ENCODE data around the gene SLAMF7. TPM values are rescaled to one million over a fixed set of nuclear protein-coding genes. Genes with fewer than 3 reads are reported as not detected.
"Not testable (repeated sequence)": the region's sequence is repeated elsewhere in the genome, so short reads cannot be mapped to it uniquely, and the experiment has no call there.

Gene SLAMF7, protein sequence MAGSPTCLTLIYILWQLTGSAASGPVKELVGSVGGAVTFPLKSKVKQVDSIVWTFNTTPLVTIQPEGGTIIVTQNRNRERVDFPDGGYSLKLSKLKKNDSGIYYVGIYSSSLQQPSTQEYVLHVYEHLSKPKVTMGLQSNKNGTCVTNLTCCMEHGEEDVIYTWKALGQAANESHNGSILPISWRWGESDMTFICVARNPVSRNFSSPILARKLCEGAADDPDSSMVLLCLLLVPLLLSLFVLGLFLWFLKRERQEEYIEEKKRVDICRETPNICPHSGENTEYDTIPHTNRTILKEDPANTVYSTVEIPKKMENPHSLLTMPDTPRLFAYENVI
- total RNA-seq = not detected

DNA sequence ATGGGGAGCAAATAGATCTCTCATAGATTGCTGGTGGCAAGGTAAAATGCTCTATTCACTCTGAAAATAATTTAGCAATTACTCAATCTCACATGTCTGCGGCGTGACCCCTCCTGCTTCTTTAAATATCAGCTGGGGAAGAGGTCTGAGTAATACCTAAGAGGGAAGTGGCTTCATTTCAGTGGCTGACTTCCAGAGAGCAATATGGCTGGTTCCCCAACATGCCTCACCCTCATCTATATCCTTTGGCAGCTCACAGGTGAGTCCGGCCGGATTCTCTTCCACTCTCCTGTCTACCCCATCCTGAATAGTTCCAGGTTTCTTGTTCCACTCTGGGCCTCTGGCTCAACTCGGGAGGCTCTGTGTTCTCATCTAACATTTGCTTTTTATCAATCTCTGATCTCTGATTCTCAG is at the start of gene SLAMF7:
Gene SLAMF7 (plus strand): TSS at position 150 of the 414 bp plus-strand sequence. CDS start 55 bp downstream, at position 205.
- intact Hi-C loops (cut with DNase I) = no loop called here
- Histone ChIP-seq H3K9me3 (peaks cover 0 to 6% of the 10 kb centered on the region in 2 donors), H3K4me1 (no peaks in the 10 kb centered on the region), H3K27ac (no peak within 1 kb of the TSS), H3K27me3 (no peaks in the 10 kb centered on the region), H3K4me3 (no peak within 1 kb of the TSS), H3K36me3 (no peaks in the 10 kb centered on the region)
- no peak for DNase-seq (ENCODE audit: low spot score in 2 of 2)
- TF ChIP-seq, protein P1, sequence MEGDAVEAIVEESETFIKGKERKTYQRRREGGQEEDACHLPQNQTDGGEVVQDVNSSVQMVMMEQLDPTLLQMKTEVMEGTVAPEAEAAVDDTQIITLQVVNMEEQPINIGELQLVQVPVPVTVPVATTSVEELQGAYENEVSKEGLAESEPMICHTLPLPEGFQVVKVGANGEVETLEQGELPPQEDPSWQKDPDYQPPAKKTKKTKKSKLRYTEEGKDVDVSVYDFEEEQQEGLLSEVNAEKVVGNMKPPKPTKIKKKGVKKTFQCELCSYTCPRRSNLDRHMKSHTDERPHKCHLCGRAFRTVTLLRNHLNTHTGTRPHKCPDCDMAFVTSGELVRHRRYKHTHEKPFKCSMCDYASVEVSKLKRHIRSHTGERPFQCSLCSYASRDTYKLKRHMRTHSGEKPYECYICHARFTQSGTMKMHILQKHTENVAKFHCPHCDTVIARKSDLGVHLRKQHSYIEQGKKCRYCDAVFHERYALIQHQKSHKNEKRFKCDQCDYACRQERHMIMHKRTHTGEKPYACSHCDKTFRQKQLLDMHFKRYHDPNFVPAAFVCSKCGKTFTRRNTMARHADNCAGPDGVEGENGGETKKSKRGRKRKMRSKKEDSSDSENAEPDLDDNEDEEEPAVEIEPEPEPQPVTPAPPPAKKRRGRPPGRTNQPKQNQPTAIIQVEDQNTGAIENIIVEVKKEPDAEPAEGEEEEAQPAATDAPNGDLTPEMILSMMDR (IDR thresholded peaks at IDR 0.05) = no peak

DNA sequence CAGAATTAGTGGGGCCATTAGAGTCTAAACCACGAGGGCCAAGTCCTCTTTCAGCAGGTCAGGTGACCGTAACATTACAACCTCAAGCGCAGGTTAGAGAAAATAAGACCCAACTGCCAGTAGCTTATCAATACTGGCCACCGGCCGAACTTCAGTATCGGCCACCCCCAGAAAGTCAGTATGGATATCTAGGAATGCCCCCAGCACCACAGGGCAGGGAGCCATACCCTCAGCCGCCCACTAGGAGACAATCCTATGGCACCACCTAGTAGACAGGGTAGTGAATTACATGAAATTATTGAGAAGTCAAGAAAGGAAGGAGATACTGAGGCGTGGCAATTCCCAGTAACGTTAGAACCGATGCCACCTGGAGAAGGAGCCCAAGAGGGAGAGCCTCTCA is 46.7 kb upstream of the SLAMF7 start:
- H3K27ac ChIP-seq; H3K36me3 ChIP-seq; H3K27me3 ChIP-seq; intact Hi-C loops (cut with DNase I); DNase-seq (ENCODE audit: low spot score in 2 of 2); H3K4me3 ChIP-seq; H3K4me1 ChIP-seq; H3K9me3 ChIP-seq: not testable (repeated sequence)

DNA sequence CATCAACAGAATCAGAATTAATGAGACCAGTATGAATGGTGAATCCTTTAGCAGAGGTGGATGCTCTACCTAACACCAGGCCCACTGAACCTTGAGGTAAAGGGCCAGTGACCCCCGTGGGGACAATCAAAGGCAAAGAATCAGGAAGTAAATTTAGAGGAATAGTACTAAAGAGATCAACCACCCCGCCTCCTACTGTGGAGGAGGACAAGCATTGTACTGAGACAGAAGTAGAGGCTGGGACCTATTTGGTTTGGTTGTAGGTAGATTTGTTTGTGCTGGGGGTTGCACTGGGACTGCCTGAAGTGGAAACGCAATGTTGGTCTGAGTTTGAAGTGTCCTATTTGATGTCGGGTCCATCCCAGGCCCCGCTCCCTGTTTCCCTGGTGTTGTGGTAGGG is 36.9 kb upstream of the SLAMF7 start:
- no peak overlapping the region for H3K27ac ChIP-seq
- no peaks in the 10 kb centered on the region for H3K36me3 ChIP-seq
- no peak for DNase-seq (ENCODE audit: low spot score in 2 of 2)
- no peaks in the 10 kb centered on the region for H3K4me1 ChIP-seq
- no peaks in the 10 kb centered on the region for H3K27me3 ChIP-seq
- H3K9me3 ChIP-seq = no peaks in the 10 kb centered on the region
- no peak overlapping the region for H3K4me3 ChIP-seq
- TF ChIP-seq, protein P1 (IDR thresholded peaks at IDR 0.05) = no peak
- intact Hi-C loops (cut with DNase I) = no loop called here

DNA sequence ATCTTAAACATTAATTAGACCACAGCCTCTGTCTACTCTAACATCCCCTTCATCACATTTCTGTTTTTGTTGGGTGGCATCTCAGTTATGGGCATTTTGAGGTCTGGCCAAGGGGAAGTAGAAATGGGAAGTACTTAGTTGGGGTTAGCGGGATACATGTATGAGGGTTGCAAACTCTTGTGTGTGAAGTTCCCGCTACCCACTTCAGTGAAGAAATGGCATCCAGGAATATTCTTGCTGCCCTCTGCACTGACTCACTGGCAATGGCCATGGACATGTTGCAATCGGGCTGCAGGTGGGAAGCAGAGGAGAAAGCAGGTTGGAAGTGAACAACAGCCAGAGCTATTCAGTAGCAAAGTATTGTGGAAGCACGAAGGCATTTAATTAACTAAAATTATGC is 34.8 kb upstream of the SLAMF7 start:
- Histone ChIP-seq H3K36me3 (no peaks in the 10 kb centered on the region), H3K27me3 (no peaks in the 10 kb centered on the region), H3K27ac (no peak overlapping the region), H3K4me1 (no peaks in the 10 kb centered on the region), H3K9me3 (no peaks in the 10 kb centered on the region), H3K4me3 (no peak overlapping the region)
- DNase-seq (ENCODE audit: low spot score in 2 of 2) = no peak
- intact Hi-C loops (cut with DNase I) = no loop called here
- TF ChIP-seq, protein P1 (IDR thresholded peaks at IDR 0.05) = no peak

DNA sequence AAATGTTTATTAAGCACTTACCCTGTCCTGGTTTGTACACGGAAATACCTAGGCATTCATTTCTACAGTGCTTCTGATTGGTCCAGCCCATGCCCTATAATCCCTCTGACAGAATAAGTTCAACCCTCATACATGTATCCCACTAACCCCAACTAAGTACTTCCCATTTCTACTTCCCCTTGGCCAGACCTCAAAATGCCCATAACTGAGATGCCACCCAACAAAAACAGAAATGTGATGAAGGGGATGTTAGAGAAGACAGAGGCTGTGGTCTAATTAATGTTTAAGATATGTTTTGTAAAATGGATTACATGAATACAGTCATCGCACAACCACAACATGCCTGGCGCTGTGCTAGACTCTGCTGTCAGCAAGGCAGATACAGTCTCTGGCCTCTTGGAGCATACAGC is 33.8 kb upstream of the SLAMF7 start:
- H3K27me3 ChIP-seq; H3K4me3 ChIP-seq; H3K4me1 ChIP-seq; H3K9me3 ChIP-seq; H3K27ac ChIP-seq; H3K36me3 ChIP-seq; DNase-seq (ENCODE audit: low spot score in 2 of 2); intact Hi-C loops (cut with DNase I): not testable (repeated sequence)

DNA sequence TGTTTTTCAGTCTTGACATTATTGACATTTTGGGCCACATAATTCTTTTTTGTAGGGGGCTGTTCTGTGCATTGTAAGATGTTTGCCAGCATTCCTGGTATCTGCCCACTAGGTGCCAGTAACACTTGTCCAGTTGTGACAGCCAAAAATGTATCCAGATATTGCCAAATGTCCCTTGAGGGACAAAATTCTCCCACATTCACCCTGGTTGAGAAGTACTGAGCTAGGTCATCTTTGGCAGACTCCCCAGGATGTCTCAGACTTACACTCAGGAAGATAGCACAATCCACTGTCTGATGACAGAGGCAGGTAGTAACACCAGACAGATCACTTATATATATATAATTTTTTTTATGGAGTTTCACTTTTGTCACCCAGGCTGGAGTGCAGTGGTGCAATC is 33.3 kb upstream of the SLAMF7 start:
- H3K4me1 ChIP-seq = no peaks in the 10 kb centered on the region
- H3K9me3 ChIP-seq = no peaks in the 10 kb centered on the region
- no peak overlapping the region for H3K4me3 ChIP-seq
- no peak overlapping the region for H3K27ac ChIP-seq
- DNase-seq (ENCODE audit: low spot score in 2 of 2) = no peak
- H3K27me3 ChIP-seq = no peaks in the 10 kb centered on the region
- TF ChIP-seq, protein P1 (IDR thresholded peaks at IDR 0.05) = no peak
- no peaks in the 10 kb centered on the region for H3K36me3 ChIP-seq
- intact Hi-C loops (cut with DNase I) = no loop called here

Data from ascending aorta (tissue), 2 donors.